ENCODE measurements around the gene GCSAML.

The GCSAML gene

GRCh38 chr1:247528812-247529474, 20.0 kb upstream of the GCSAML start:
- peaks cover 0 to 7% of the 10 kb centered on the region in 2 donors for H3K27me3 ChIP-seq
- intact Hi-C loops (cut with DNase I; ENCODE audit: low total_unique reads), result no loop called here
- no peak for DNase-seq
- H3K9me3 ChIP-seq, result peaks cover 0 to 9% (median 0%) of the 10 kb centered on the region in 3 donors
- no peak overlapping the region for H3K27ac ChIP-seq
- H3K4me3 ChIP-seq, result no peak overlapping the region
- no peaks in the 10 kb centered on the region for H3K36me3 ChIP-seq
- no peaks in the 10 kb centered on the region for H3K4me1 ChIP-seq
- no peak for TF ChIP-seq CTCF (IDR thresholded peaks at IDR 0.05)

- TF ChIP-seq CTCF (IDR thresholded peaks at IDR 0.05), result no peak
- H3K9me3 ChIP-seq, result peaks cover 0 to 9% (median 0%) of the 10 kb centered on the region in 3 donors
- H3K27me3 ChIP-seq, result peaks cover 0 to 7% of the 10 kb centered on the region in 2 donors
- H3K27ac ChIP-seq, result no peak overlapping the region
- no peak for DNase-seq
- H3K4me1 ChIP-seq, result no peaks in the 10 kb centered on the region
- intact Hi-C loops (cut with DNase I; ENCODE audit: low total_unique reads), result no loop called here
- no peaks in the 10 kb centered on the region for H3K36me3 ChIP-seq
- no peak overlapping the region for H3K4me3 ChIP-seq
Observed at GRCh38 chr1:247529771-247530355, 19.1 kb upstream of the GCSAML start.

GRCh38 chr1:247530785-247531184, 18.1 kb upstream of the GCSAML start:
- no peak overlapping the region for H3K4me3 ChIP-seq
- H3K36me3 ChIP-seq, result no peaks in the 10 kb centered on the region
- peaks cover 0 to 9% (median 0%) of the 10 kb centered on the region in 3 donors for H3K9me3 ChIP-seq
- no peak for TF ChIP-seq CTCF (IDR thresholded peaks at IDR 0.05)
- DNase-seq, result no peak
- peaks cover 0 to 7% of the 10 kb centered on the region in 2 donors for H3K27me3 ChIP-seq
- no peak overlapping the region for H3K27ac ChIP-seq
- intact Hi-C loops (cut with DNase I; ENCODE audit: low total_unique reads), result no loop called here
- no peaks in the 10 kb centered on the region for H3K4me1 ChIP-seq

GRCh38 chr1:247531937-247532336, 17.0 kb upstream of the GCSAML start:
- no peak for TF ChIP-seq CTCF (IDR thresholded peaks at IDR 0.05)
- H3K4me3 ChIP-seq, result no peak overlapping the region
- no peaks in the 10 kb centered on the region for H3K4me1 ChIP-seq
- peaks cover 0 to 9% (median 0%) of the 10 kb centered on the region in 3 donors for H3K9me3 ChIP-seq
- H3K36me3 ChIP-seq, result no peaks in the 10 kb centered on the region
- DNase-seq, result no peak
- peaks cover 0 to 7% of the 10 kb centered on the region in 2 donors for H3K27me3 ChIP-seq
- no peak overlapping the region for H3K27ac ChIP-seq
- intact Hi-C loops (cut with DNase I; ENCODE audit: low total_unique reads), result no loop called here

GRCh38 chr1:247535402-247535801, 13.5 kb upstream of the GCSAML start:
- intact Hi-C loops (cut with DNase I; ENCODE audit: low total_unique reads), result no loop called here
- Histone ChIP-seq H3K4me3 (no peak overlapping the region), H3K4me1 (no peaks in the 10 kb centered on the region), H3K27me3 (peaks cover 0 to 7% of the 10 kb centered on the region in 2 donors), H3K27ac (no peak overlapping the region), H3K9me3 (peaks cover 0 to 9% (median 0%) of the 10 kb centered on the region in 3 donors), H3K36me3 (no peaks in the 10 kb centered on the region)
- DNase-seq, result no peak
- no peak for TF ChIP-seq CTCF (IDR thresholded peaks at IDR 0.05)

Measured in tibial artery (tissue), 4 donors.